Measurements from ENCODE around the gene PSMF1.

Gene PSMF1

GRCh38 chr20:1155342-1155741 is 36.9 kb downstream of the PSMF1 start:
- DNase-seq (ENCODE audit: low read depth in 1 of 2, low spot score in 1 of 2) = no peak
- TF ChIP-seq JUND (IDR thresholded peaks at IDR 0.05; ENCODE audit: low read depth) = no peak
- in situ Hi-C loops (cut with HindIII; ENCODE audit: low pct_unique_long_range_greater_than_20kb, low sequenced_read_pairs) = no loop called here

- in situ Hi-C loops (cut with HindIII; ENCODE audit: low pct_unique_long_range_greater_than_20kb, low sequenced_read_pairs) = no loop called here
- DNase-seq (ENCODE audit: low read depth in 1 of 2, low spot score in 1 of 2) = no peak
- TF ChIP-seq JUND (IDR thresholded peaks at IDR 0.05; ENCODE audit: low read depth) = no peak
Measured at GRCh38 chr20:1160496-1160895, 42.1 kb downstream of the PSMF1 start.

DNA sequence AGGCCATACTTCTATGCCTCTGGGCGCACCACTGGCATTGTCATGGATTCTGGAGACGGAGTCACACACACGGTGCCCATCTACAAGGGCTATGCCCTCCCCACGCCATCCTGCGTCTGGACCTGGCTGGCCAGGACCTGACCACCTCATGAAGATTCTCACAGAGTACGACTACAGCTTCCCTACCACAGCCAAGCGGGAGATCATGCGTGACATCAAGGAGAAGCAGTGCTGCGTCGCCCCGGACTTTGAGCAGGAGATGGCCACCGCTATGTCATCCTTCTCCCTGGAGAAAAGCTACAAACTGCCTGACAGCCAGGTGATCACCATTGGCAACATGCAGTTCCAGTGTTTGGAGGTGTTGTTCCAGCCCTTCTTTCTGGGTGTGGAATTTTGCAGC is 42.6 kb downstream of the PSMF1 start:
- TF ChIP-seq JUND (IDR thresholded peaks at IDR 0.05; ENCODE audit: low read depth) = no peak
- in situ Hi-C loops (cut with HindIII; ENCODE audit: low pct_unique_long_range_greater_than_20kb, low sequenced_read_pairs) = no loop called here
- no peak for DNase-seq (ENCODE audit: low read depth in 1 of 2, low spot score in 1 of 2)

DNA sequence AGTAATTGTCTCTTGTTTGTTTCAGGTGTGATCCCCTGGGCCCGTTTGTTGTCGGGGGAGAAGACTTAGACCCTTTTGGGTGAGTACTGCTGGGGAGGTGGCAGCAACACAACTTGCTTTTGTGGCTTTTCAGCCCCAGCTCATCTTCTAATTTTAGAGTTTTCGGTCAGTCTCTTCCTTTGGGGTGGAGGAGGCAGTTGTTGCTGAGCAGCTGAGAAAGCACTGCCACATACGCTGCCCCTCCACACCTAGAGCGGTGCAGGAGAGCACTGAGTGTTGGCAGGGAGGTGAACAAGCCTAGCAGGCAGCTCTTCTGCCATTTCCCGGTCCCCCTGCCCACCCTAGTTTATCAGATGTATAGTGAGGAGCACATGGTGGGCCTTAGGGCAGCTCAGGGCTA is 44.7 kb downstream of the PSMF1 start:
- no peak for TF ChIP-seq JUND (IDR thresholded peaks at IDR 0.05; ENCODE audit: low read depth)
- in situ Hi-C loops (cut with HindIII; ENCODE audit: low pct_unique_long_range_greater_than_20kb, low sequenced_read_pairs) = no loop called here
- no peak for DNase-seq (ENCODE audit: low read depth in 1 of 2, low spot score in 1 of 2)

DNA sequence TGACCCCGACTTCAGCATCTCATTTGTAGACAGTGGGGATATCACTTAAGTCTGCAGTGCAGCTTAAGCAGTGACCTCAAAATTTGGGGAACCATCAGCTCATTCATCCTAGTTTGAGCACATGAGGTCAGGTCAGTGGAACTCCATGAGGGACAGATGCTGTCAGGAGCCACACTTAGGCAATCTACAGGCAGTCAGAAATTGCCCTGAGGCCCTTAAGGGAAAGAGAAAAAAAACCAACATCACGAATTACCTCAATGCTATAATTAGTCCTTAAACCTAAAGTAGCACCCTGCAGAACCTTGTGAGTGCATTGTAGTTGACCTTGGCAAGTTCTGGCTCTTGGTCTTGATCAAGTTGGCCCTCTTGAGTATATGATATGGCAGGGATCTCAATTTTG is 45.3 kb downstream of the PSMF1 start:
- DNase-seq (ENCODE audit: low read depth in 1 of 2, low spot score in 1 of 2) = no peak
- in situ Hi-C loops (cut with HindIII; ENCODE audit: low pct_unique_long_range_greater_than_20kb, low sequenced_read_pairs) = no loop called here
- no peak for TF ChIP-seq JUND (IDR thresholded peaks at IDR 0.05; ENCODE audit: low read depth)

- in situ Hi-C loops (cut with HindIII; ENCODE audit: low pct_unique_long_range_greater_than_20kb, low sequenced_read_pairs) = no loop called here
Measured at GRCh38 chr20:1164871-1165270, 46.5 kb downstream of the PSMF1 start.

GRCh38 chr20:1165521-1165920 is 47.1 kb downstream of the PSMF1 start:
- no peak for DNase-seq (ENCODE audit: low read depth in 1 of 2, low spot score in 1 of 2)
- no peak for TF ChIP-seq JUND (IDR thresholded peaks at IDR 0.05; ENCODE audit: low read depth)
- in situ Hi-C loops (cut with HindIII; ENCODE audit: low pct_unique_long_range_greater_than_20kb, low sequenced_read_pairs) = no loop called here

More at GRCh38 chr20:1164871-1165270, 46.5 kb downstream of the PSMF1 start:
- no peak for TF ChIP-seq JUND (IDR thresholded peaks at IDR 0.05; ENCODE audit: low read depth)
- no peak for DNase-seq (ENCODE audit: low read depth in 1 of 2, low spot score in 1 of 2)

- no peak for TF ChIP-seq JUND (IDR thresholded peaks at IDR 0.05; ENCODE audit: low read depth)
- DNase-seq (ENCODE audit: low read depth in 1 of 2, low spot score in 1 of 2) = no peak
- in situ Hi-C loops (cut with HindIII; ENCODE audit: low pct_unique_long_range_greater_than_20kb, low sequenced_read_pairs) = no loop called here
Measured at GRCh38 chr20:1165941-1166340, 47.5 kb downstream of the PSMF1 start.

- no peak for DNase-seq (ENCODE audit: low read depth in 1 of 2, low spot score in 1 of 2)
- in situ Hi-C loops (cut with HindIII; ENCODE audit: low pct_unique_long_range_greater_than_20kb, low sequenced_read_pairs) = no loop called here
- TF ChIP-seq JUND (IDR thresholded peaks at IDR 0.05; ENCODE audit: low read depth) = no peak
Measured at GRCh38 chr20:1166948-1167720, 48.7 kb downstream of the PSMF1 start.

- in situ Hi-C loops (cut with HindIII; ENCODE audit: low pct_unique_long_range_greater_than_20kb, low sequenced_read_pairs) = no loop called here
- no peak for TF ChIP-seq JUND (IDR thresholded peaks at IDR 0.05; ENCODE audit: low read depth)
- no peak for DNase-seq (ENCODE audit: low read depth in 1 of 2, low spot score in 1 of 2)
Measured at GRCh38 chr20:1169224-1169623, 50.8 kb downstream of the PSMF1 start.

DNA sequence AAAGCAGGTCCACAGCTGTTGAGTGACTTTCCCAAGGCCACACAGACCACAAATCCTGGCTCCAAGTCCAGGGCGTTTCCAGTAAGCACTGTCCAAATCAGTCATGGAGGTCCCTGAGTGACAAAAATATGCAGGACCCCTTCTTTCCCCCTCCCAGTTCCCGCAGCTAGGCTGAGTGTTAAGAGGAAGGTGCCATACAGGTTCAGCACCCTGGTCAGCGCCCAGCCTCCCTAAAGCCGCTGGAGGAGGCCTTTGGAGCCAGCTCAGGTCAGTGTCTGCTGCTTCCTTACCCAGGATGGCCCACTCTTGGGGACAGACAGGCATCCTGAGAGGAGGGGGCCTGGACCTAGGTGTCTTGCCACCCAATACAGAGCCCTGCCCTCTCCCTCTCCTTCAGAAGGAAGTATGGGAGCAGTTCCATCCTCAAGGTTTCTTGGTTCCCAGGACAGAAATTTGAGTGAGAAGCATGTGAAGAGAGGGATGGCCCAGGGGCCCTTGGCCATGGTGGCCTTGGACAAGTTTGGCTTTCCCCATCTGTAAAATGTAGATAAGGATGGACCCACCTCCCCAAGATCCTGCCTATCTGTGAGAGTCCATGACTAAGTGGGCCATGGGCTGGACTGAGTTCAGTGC is 53.2 kb downstream of the PSMF1 start:
- in situ Hi-C loops (cut with HindIII; ENCODE audit: low pct_unique_long_range_greater_than_20kb, low sequenced_read_pairs) = no loop called here
- TF ChIP-seq JUND (IDR thresholded peaks at IDR 0.05; ENCODE audit: low read depth) = no peak
- DNase-seq (ENCODE audit: low read depth in 1 of 2, low spot score in 1 of 2) = peak; percentile 49 to 70

DNA sequence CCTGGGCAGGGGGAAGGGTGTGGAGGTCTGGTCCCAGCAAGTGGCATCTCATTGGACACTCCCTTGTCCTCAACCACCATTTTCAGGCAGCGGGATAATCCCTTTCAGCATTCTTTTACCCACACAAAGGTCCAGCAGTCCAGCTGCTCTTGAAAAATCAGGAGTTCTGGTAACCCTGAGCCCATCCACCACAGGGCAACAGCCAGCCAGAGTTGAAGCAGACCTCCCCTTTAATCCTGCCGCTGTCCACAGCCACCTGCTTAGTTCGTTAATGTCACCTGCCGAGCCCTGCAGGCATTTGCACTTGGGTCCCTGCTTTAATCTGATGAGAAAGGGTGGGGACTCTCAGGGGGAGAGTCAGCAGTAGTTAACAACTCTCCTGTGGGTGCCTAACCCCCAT is 55.3 kb downstream of the PSMF1 start:
- in situ Hi-C loops (cut with HindIII; ENCODE audit: low pct_unique_long_range_greater_than_20kb, low sequenced_read_pairs) = no loop called here
- DNase-seq (ENCODE audit: low read depth in 1 of 2, low spot score in 1 of 2) = no peak
- TF ChIP-seq JUND (IDR thresholded peaks at IDR 0.05; ENCODE audit: low read depth) = no peak

DNA sequence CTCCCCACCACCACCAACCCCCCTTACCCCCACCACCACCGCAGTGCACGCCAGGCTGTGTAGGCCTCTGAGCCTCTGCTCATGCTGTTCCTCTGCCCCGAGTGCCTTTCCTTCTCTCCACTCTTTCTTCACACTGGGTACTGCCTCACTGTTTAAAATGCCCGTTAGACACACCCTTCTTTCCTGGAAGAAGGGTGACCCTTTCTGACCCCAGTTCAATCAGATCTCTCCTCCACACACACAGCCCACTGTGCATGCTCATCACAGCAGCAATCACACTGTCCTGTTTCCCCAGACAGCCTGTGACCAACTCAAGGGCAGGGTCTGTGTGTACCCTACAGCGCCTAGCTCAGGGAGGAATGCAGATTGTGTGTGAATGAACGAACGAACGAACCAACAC is 56.4 kb downstream of the PSMF1 start:
- no peak for TF ChIP-seq JUND (IDR thresholded peaks at IDR 0.05; ENCODE audit: low read depth)
- DNase-seq (ENCODE audit: low read depth in 1 of 2, low spot score in 1 of 2) = no peak
- in situ Hi-C loops (cut with HindIII; ENCODE audit: low pct_unique_long_range_greater_than_20kb, low sequenced_read_pairs) = no loop called here
